GM12872 (cell line): ENCODE data around the gene EVL.

Experiments
- TF ChIP-seq, protein P1 (sequence below): IDR thresholded peaks from 3 replicates; pipeline ENCODE4 v1.5.1; 2011; ENCODE audit warnings: low read depth, mild to moderate bottlenecking, low read length, moderate library complexity; ENCODE audit not compliant: insufficient read depth

EVL gene

DNA sequence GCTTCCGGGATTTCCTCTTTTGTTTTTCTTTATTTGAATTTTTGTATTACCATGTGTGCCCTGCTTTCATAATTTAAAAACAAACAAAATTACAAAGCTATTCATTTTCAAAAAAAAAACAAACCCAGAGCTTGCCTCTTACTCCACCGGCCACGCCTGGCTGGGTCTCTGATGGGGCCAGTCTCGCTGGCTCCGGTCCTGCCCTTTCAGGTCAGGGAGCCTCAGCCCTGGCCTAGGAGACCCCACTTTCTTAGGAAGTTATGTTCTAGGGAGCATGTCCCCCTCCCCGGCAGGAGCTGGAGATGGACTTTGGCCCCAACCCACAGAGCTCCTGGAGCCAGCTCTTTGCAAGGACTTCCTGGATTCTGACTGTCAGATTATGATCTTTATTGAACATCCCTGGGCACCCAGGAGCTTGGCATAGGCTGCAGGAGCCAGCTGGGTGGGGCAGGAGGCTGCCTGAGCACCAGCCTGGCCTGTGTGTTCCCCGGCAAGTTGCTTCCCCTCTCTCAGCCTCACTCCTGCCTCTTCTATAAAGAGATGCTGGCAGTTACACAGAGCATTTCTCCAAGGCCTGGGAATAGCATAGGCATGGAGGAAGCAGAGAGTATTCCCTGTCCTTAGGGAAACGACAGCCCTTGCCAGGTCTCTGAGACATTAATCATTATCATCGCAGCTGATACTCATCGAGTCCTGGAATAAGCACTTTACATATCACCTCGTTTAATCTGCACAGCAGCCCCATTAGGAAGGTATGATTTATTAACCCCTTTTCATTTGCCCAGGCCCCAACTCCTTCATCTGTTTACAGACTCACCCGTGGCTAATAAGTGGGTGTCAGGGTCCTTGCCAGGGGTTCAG, 90.8 kb downstream of the EVL start:
- TF ChIP-seq, protein P1, sequence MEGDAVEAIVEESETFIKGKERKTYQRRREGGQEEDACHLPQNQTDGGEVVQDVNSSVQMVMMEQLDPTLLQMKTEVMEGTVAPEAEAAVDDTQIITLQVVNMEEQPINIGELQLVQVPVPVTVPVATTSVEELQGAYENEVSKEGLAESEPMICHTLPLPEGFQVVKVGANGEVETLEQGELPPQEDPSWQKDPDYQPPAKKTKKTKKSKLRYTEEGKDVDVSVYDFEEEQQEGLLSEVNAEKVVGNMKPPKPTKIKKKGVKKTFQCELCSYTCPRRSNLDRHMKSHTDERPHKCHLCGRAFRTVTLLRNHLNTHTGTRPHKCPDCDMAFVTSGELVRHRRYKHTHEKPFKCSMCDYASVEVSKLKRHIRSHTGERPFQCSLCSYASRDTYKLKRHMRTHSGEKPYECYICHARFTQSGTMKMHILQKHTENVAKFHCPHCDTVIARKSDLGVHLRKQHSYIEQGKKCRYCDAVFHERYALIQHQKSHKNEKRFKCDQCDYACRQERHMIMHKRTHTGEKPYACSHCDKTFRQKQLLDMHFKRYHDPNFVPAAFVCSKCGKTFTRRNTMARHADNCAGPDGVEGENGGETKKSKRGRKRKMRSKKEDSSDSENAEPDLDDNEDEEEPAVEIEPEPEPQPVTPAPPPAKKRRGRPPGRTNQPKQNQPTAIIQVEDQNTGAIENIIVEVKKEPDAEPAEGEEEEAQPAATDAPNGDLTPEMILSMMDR: no peak

DNA sequence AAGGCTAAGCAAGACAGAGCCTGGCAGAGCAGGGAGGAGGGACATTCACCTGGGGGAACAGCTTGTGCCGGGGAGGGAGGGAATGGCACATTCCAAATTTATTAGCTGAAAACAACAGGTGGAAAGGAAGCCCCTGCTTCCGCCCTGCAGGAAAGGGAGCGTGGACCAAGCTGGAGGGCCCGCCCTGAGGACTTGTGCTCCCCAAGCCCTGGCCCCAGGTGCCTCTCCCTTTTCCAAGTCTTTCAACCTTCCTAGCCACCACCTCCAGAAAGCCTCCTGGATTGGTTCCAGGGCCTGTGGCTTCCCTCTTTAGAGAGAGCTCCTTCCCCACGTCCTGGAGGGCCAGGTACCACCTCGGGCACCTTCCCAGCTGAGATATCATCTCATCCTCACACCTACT, 91.6 kb downstream of the EVL start:
- TF ChIP-seq, protein P1: no peak

DNA sequence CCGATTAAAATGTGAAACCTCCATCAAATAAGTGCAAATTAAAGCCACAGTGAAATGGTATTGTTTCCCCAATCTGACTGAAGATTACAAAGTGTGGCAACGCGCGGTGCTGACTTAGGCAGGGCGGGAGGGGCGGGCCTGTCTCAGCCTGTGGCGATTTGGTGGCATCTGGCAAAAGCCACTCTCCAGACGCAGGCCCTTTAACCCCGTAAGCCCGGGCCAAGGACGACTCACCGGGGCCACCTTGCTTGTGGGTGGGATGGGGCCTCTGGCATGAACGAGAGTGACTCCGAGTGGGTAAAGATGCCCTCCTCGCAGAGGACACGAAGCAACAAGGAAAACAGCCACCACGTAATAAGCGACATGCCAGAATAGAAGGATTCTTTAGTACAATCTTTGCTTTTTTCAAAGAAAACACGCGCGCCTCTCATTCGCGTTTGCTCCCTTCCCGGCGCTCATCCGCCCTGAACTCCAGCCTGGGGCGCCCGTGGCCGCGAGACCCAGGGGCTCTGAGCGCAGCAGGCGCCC, 93.4 kb downstream of the EVL start:
- TF ChIP-seq, protein P1: no peak

DNA sequence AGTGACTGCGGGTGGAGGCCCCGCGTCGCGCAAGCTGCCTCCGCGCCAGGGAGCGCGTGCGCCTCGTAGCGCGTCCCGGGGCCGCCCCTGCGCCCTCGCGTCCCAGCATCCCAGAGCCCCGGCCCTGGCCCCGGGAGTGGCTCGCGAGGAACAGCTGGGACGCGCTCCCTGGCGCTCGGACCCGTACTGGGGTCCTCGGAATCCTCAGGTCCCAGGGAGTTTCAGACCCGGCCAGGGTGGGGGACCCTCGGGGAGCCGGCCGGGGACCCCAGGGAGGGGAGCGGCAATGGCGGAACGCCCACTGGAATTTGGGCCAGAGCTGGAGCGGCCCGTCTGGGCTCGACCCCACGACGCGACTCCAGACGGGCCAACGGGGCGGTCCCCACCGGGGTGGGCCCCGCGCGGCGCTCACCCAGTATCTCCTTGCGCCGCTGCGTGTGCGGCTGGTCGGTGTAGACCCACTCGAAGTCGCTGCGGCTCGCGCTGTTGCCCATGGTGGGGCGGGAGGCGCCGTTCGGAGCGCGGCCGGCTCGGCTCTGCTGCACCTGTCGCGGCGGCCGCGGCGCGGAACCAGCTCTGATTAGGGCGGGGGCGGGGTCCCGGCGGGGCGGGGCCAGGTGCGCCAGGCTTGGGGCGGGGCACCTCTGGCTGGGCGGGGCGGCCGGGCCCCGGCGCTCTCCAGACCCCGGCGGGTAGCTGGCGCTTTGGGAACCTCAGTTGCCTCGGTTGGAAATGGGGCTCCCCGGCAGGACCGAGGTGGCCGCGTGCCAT, 94.1 kb downstream of the EVL start, which contains the start of gene DEGS2:
DEGS2 (minus strand) TSS at position 552 of the 771 bp plus-strand sequence; CDS start at position 494, 58 bp downstream.
- TF ChIP-seq, protein P1: no peak

DNA sequence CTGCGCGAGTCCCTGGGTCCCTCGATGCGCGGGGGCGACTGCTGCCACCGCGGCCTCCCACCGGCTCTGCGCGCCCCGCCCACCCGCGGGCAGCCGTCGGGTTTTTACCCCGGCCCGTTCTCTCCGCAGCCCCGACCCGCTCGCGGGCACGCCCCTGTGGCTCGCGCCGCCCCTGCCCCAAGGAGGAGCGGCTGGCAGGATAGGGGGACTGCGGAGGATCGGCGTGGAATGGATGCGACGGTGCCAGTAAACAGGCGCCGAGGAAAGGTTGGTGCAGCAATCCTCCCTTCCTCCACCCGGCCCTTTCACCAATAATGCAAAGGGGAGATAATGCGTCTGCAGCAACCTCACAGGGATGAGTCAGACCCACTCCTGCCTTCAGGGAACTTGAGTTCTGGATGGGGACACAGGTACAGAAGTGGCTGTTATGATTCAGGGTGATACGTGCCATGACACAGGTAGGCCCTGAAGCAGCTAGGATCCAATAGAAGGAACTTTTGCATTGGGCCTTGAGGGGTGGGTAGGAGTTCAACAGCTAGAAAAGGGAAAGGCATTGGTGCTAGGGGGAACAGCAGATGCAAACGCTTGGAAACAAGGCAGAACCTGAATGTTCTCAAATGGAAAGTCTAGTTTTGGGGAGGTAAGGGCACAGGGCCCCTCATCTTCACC, 94.8 kb downstream of the EVL start:
- TF ChIP-seq, protein P1: no peak

DNA sequence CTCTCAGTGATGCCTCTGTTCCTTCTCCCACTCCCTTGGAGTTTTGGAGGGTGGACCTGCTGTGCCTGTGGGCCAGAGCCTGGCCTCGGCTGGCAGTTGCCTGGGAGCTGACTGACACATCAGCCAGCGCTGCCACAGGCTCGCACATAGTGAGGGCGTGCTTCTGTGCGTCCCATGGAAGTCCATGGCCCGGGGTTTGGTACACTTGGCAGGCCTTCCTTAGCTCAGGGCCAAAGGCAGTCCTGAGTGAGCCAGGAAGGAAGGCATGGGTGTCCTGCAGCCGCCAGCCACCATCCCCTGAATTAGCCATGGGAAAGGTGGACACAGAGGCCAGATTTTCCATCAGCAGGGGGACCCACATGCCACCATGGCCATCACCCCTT, 95.3 kb downstream of the EVL start:
- TF ChIP-seq, protein P1: no peak

DNA sequence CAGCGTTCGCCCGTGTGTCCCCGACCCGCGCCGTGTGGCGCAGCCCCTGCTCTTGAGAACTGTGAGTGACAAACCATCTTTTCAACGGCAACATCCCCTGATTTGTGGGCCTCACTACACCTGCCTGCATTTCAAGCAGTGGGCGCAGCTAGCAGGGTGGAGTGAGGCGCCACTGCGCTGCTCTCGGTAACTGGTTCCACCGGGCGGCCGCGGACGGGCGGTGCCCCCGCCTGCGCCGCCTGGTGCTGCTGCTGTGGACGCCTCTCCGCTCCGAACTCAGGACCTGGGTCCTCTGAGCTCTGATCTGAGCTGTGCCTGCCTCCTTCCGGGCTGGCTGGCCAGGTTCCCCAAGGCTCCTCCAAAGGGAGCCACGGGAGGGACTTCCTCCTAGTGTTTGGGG, 100.2 kb downstream of the EVL start:
- TF ChIP-seq, protein P1: no peak
